Right hindlimb (tissue), 1 donor: Measurements from ENCODE around the gene RALGAPB.
"Not testable (repeated sequence)": the region's sequence is repeated elsewhere in the genome, so short reads cannot be mapped to it uniquely, and the experiment has no call there.

Experiments
- DNase-seq: peaks from one replicate; pipeline ENCODE4 v3.0.0-alpha.2; 2018

The RALGAPB gene

DNA sequence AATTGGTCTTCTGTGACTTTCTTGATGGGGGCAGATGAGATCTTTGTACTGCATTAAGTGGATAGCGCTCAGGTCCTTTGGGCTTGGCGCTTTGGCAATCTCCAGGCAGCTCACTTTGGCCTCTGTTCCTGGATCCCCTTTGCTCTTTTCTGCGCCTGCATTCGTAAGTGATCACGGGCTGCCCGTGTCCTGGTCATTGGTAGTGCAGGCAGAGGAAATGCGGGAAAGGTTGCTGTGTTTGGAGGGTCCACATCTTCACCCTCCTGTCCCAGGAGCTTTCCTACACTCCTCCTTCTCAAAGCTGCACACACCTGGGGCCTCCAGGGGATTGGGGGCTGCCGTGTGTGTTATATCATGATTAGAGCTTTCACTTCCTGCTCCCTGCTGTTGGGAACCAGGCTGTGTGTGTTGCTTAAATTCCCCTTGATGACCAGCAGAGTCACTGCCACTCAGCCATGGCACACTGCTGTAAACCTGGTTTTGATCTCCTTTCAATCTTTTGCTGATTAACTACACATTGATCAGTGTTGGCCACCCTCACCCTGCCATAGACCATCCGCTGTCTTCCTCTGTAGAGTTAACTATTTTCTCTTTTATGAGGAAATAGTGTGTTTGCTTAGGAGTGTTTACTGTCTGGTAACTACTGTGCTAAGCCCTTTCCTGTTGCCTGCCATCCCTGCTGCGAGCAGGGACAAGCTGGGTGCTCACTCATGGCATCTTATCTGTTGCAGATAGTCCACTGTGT is 24.5 kb upstream of the RALGAPB start:
- no peak for DNase-seq

DNA sequence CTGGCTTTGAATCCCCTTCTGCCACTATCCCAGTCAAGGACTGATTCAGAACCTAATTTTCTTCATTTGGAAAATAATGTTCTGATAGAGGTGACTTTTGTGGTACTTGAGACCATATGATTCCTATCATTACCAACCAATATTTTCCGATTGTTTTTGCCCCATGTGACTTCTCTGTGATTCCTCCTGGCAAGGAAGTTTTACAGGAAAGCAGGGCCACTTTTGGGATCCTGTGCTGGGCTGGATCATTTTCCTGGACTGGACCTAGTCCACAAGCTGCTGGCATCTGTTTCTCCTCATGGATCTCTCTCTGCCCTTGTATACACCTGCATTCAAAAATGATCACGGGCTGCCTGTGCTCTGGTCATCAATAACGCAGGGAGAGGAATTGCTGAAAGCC is 23.6 kb upstream of the RALGAPB start:
- DNase-seq = no peak

DNA sequence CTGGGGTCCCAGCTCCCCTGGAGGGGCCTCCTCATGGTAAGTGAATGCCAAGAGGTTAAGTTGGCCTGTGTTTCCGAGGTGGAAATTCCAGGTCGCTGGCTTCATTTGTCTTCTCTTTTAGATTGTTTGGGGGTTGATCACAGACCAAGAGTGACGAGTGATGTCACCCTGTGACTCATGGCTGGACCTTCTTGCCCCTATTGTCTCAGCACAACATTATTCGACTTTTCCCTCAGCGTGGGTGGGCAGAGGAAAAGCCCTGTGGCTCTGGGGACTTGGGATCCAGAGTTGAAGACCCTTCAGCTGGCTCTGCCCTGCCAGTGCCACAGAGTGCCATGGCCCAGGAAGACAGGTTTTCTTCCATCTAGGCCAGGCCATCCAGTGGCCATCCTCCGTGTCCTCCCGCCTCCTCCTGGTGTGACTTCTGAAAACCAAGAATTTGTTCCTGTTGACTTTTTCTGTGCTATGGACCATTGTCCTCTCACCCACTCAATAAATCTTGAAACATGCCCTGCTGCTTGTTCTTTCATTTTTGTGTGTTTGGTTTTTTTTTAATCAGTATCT is 22.1 kb upstream of the RALGAPB start:
- no peak for DNase-seq

DNA sequence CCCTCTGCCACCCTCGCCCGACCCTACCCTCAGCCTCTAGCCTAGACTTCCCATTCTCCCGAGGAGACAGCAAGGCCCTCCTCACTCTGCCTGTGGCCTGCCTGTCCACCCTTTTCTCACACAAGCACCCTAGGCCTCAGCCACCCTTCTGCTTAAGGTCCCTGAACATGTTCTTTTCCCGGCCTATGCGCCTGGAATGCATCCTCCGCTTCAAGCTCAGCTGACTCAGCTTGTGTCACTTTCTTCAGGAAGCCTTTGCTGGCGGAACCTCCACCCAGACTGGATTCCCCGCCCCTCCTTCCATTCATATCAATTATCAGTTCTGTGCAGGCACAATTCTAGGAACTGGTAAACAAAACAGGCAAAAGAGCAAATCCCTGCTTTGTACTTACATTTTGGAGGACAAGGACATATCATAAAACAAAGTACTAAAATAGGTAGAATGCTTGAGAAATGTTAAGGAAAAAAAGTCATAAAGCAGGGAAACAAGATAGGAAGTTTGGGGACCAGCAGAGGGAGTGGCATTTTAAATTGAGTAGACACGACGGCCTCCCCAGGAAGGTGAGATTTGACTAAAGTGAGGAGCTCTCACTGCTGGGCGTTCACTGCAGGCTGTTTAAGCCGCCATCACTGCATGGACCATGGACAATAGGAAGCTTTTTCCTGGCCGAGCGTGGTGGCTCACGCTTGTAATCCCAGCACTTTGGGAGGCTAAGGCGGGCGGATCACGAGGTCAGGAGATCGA is 19.6 kb upstream of the RALGAPB start:
- no peak for DNase-seq

DNA sequence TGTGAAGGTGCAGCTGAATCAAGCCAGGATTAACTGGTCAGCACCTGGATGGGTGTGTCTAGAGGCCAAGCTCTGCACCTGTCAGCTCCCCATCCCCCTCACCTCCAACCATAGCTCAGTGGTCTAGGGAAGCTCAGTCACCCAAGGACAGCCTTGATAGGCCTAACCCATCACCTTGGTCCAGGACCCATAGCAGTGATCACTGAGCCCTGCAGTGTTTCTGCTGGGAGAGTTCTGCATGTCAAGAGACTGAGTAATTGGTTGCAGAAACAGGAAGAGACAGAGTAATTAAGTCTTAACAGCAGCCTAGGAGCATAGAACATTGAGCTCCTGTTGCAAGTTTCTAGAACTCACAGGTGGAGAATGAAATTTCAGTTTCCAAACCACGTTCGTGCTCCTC is 18.7 kb upstream of the RALGAPB start:
- no peak for DNase-seq

DNA sequence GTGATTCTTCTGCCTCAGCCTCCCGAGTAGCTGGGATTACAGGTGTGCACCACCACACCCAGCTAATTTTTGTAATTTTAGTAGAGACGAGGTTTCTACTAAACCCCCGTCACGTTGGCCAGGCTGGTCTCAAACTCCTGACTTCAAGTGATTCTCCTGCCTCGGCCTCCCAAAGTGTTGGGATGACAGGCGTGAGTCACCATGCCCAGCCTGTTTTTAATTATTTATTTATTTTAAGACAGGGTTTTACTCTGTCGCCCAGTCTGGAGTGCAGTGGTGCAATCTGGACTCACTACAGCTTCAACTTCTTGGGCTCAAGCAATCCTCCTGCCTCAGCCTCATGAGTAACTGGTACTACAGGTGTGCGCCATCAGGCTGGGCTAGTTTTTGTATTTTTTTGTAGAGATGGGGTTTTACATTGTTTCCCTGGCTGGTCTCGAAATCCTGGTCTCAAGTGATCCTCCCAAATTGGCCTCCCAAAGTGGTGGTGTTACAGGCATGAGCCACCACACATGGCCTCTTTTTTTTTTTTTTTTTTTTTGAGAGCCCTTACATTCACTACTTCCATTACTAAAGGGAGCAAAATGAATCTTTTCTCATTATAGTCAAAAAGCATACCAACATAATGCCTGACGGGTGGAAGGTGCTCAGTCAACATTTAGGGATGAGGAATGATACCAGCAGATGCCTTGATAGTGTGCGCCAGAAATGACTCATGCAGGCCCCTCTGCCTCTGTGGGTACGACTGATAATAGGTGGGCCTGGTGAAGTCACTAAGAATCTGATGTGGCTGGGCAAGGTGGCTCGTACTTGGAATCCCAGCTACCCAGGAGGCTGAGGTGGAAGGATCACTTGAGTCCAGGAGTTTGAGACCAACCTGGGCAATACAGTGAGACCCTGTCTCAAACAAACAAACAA is 17.8 kb upstream of the RALGAPB start:
- no peak for DNase-seq

DNA sequence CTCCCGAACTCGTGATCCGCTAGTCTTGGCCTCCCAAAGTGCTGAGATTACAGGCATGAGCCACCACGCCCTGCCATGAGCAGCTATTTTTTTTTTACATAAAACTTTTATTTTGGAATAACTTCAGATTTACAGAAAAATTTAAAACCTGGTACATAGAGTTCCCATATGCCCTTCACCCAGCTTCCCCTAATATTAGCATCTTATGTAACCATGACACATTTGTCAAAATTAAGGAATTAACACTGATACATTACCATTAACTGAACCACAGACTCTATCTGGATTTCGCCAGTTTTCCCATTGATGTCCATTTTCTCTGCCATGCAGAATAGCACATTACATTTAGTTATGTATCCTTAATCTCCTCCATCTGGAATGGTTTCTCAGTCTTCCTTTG is 14.3 kb upstream of the RALGAPB start:
- DNase-seq = no peak

DNA sequence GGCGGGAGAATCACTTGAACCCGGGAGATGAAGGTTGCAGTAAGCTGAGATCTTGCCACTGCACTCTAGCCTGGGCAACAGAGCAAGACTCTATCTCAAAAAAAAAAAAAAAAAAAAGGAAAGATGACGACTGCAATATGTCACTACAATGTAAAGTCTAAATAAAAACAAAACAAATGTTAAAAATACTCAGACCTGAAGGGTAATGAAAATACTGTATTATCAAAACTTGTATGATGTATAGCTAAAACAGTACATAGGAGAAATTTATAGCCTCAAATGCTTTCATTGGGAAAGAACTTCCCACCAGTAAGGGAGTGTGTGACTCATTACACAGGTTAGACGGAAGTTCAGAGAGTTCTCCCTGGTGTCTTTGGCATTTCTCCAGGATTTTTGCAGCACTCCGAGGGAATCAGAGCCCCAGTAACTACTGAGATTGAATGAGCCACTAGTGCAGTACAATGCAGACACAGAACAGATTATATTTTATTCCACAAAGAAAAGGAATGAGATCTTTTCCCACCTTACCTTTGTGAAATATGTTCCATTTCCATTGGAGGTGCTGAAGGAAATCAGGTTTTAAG is 12.5 kb upstream of the RALGAPB start:
- DNase-seq = no peak

DNA sequence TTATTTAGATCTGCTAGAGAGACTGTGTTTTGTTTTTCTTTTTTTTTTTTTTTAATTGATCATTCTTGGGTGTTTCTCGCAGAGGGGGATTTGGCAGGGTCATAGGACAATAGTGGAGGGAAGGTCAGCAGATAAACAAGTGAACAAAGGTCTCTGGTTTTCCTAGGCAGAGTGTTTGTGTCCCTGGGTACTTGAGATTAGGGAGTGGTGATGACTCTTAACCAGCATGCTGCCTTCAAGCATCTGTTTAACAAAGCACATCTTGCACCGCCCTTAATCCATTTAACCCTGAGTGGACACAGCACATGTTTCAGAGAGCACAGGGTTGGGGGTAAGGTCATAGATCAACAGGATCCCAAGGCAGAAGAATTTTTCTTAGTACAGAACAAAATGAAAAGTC is 12.0 kb upstream of the RALGAPB start:
- DNase-seq = not testable (repeated sequence)

DNA sequence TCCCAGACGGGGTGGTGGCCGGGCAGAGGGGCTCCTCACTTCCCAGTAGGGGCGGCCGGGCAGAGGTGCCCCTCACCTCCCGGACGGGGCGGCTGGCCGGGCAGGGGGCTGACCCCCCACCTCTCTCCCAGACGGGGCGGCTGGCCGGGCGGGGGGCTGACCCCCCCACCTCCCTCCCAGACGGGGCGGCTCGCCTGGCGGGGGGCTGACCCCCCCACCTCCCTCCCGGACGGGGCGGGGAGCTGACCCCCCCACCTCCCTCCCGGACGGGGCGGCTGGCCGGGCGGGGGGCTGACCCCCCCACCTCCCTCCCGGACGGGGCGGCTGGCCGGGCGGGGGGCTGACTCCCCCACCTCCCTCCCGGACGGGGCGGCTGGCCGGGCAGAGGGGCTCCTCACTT is 11.5 kb upstream of the RALGAPB start:
- DNase-seq = not testable (repeated sequence)

DNA sequence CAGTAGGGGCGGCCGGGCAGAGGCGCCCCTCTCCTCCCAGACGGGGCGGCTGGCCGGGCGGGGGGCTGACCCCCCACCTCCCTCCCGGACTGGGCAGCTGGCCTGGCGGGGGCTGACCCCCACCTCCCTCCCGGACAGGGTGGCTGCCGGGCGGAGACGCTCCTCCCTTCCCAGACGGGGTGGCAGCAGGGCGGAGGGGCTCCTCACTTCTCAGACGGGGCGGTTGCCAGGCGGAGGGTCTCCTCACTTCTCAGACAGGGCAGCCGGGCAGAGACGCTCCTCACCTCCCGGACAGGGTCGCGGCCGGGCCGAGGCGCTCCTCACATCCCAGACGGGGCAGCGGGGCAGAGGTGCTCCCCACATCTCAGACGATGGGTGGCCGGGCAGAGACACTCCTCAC is 11.1 kb upstream of the RALGAPB start:
- not testable (repeated sequence) for DNase-seq

DNA sequence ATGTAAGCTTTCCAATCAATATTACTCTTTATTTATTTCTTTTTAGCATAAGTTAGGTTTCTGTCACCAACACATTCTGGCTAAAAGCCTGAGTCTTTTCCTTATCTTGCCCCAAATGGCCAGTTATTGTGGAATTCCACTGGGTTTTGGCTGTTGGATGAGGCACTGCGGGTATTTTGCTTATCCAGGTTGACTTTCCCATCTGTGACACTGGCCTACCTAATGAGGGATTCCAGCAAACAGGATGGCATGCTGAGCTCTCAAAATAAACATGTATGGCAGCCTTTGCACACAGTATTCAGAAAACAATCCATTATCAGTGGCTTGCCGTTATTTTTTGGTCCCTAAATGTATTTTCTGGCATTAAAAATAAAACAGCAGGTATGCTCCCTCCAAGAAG is 6.5 kb upstream of the RALGAPB start:
- no peak for DNase-seq

DNA sequence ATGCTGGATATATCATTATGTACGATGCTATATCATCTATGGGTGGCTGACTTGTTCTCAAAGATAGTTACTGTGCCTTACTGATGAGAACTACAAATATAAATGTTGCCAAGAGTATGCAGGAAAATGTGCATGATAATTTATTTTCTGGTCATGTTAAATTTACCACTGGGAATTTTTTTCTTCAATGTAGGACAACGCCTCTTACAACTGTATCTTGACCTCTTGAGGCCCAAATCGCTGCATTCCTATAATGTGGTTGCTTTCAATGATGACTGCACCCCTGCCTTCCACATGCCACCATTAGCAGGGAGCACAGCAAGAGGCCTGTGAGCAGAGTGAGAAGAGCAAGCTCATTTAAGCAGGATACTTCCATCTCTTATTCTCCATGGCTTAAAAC is 5.7 kb upstream of the RALGAPB start:
- DNase-seq = no peak

DNA sequence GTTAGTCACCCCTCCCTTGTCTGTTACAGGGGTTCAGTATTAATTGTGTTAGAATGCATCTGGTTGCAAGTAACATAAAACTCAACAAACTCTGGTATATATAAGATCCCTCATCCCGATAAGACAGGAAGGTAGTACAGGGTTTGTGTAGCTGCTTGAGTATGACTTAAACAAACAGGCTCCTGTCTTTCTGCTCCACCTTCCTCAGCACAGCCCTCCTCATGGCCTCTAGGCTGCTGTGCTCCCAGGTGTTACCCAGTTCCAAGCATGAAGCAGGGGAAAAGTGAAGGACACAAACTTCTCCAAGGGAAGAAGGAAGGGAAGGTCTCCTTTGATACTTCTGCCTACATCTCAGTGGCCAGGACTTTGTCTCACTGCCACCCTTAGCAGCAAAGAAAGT is 1.4 kb upstream of the RALGAPB start:
- no peak for DNase-seq

DNA sequence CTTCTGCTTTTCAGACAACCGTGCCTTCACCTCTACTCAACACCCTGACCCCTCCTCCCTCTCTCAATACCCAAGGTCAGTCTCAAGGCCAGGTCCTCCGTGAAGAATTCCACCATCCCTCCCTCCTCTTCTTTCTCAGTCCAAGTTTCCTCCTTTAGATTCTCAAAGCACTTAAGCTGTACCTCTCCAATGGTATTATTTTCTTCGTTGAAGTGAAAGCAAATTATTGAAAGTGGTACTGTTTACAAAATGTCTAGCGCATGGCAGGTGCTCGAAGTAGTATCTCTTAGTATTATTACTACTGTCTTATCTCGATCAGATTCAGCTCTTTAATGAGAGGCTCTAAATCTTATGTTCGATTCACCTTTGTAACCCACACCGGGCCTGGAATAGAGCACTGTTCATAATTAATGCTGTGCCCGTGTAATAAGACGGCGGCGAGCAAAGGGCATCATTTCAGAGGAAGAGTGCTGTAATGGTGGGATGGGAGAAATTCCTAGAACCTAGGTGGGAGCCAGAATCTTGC is 593 bp upstream of the RALGAPB start:
- DNase-seq = no peak

DNA sequence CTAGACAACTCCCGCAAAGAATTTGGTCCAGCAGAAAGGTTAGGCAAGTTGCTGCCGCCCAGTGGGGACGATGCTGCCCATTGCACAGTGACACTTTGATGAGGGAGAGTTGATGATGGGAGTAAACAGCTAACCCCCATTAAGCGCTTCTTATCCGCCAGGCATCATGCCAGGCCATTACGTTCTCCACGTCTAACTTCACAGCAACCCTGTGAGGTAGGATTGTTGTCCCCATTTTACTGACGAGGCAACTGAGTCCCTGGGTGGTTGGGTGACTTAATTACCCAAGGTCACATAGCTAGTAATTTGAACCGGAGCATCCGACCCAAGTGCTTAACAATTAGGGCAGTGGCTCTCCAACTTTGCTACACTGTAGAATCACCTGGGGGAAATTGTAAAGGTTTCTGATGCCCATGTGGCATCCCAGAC is 738 bp downstream of the RALGAPB start:
- no peak for DNase-seq

DNA sequence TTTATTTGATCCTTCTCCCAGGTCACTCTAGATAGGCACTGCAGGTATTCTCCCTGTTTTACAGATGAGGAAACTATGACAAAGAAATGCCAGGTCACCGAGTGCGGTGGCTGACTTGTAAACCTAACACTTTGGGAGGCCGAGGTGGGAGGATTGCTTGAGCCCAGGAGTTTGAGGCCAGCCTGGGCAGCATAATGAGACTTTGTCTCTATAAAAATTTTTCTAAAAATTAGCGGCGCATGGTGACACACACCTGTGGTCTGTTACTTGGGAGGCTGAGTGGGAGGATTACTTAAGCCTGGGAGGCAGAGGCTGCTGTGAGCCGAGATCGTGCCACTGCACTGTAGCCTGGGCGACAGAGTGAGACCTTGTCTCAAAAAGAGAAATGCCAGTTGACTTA is 5.1 kb downstream of the RALGAPB start:
- DNase-seq = no peak

DNA sequence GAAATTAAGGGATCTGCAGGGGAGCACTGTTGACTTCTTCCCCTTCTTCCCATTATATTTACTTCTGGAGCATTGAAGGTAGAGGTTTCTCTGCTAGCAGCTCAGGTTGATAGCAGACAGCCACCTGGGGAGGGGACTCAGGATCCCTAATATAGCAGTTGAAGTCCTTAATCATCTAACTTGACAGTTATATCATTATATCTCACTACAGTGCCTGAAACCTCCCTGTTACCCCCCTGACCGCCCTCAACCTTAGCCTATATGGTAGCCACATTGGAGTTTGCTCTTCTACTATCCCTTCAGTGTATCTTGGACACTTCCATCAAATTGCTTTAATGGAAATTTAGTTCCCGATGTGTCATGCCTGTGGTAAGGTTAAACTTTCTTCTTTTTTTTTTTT is 7.0 kb downstream of the RALGAPB start:
- no peak for DNase-seq

DNA sequence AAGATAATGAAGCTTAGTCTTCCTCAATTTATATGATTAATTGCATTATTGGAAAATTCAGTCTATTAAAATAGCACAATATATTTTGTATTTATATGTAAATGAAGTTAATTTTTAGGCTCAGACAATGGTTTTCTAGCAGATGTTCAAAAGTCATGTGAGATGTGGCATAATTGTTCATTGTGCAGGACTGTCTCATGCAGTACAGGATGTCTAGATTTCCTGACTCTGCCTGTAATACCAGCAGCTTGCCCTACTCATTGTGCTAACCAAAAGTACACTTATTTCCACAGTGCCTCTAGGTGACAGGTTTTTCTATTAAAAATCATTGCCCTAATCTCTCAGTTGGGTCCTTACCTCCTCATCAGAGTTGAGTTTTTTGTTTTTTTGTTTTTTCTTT is 12.4 kb downstream of the RALGAPB start:
- no peak for DNase-seq

DNA sequence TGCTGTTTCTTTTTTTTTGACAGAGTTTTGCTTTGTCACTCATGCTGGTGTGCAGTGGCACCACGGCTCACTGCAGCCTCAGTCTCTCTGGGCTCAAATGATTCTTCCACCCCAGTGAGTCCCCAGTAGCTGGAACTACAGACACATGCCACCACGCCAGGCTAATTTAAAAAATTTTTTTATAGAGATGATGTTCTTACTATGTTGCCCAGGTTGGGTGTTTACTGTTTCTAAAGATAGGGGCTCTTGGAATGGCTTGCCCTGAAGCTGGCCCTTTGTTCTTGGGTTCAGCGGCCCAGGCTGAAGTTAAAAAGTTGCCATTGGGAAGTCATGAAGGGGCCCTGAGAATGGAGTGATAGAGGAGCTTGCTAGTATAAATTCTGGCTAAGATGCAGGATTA is 16.5 kb downstream of the RALGAPB start:
- DNase-seq = no peak

DNA sequence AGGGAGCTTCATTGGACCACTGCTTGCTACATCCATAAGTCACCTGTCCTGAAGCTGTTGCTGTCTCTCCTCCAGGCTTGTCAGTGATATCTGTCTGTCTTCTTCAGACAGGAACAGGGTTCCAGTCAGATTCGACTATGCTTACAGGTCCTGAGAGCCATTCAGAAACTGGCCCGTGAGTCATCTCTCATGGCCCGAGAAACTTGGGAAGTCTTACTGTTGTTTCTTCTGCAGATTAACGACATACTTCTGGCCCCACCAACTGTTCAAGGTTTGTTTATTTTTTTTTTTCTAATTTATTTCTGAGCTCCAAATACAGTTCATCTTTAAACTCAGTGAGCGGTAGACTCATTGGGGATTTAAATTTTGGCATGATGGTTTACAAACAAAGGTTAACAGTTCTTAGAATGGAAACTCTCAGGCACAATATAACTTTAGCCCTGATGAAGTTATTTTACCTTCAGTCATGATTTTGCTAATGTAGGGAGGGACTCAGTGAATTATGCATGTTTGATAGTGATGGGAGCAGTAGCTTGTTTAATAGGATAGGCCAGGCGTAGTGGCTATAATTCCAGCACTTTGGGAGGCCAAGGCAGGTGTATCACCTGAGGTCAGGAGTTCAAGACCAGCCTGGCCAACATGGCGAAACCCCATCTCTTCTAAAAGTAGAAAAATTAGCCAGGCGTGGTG is 24.7 kb downstream of the RALGAPB start:
- DNase-seq = no peak

DNA sequence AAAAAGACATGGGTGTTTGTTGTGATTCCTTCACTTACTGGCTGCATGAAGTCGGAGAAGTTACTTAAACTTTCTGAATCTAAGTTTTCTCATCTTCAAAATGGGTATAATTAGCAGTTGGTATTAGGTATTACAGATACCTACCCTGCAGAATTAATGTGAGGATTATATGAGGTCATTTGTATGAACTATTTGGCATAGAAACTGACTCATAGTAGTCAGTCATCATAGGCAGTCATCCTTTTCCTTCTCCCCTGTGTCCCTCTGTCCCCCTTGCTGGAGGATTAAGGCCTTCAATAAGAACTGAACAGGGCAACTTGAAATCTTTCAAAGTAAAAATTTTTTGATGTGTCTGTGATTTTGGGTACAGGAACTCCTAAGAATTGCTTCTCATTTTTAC is 26.3 kb downstream of the RALGAPB start:
- no peak for DNase-seq
